MM.1S (cell line): ENCODE measurements around the gene WHAMM.

Experiments
- DNase-seq: peaks from one replicate; pipeline ENCODE4 v3.0.0-alpha.2; 2015
- H2AFZ ChIP-seq: fragments of 300-600 bp; sonication (generic); 2 replicates; pipeline ENCODE4 v1.6.0; 2016; ENCODE audit warnings: antibody characterized with exemption, low read length
- H3F3A ChIP-seq: fragments of 300-600 bp; sonication (generic); 2 replicates; pipeline ENCODE4 v1.6.1; 2016; ENCODE audit warnings: mild to moderate bottlenecking, antibody characterized with exemption, low read length, moderate library complexity, mixed read lengths; ENCODE audit not compliant: insufficient read depth
- H3K27ac ChIP-seq: fragments of 300-600 bp; sonication (generic); 2 replicates; pipeline ENCODE4 v1.5.1; 2016; ENCODE audit warnings: mild to moderate bottlenecking, low read length
- H3K27me3 ChIP-seq: fragments of 300-600 bp; sonication (generic); replicated peaks from 2 replicates; pipeline ENCODE4 v1.6.0; 2016; ENCODE audit warnings: low read length; ENCODE audit not compliant: insufficient read depth
- H3K36me3 ChIP-seq: fragments of 300-600 bp; sonication (generic); replicated peaks from 2 replicates; pipeline ENCODE4 v1.6.1; 2016; ENCODE audit warnings: mild to moderate bottlenecking, low read length, mixed read lengths; ENCODE audit not compliant: insufficient read depth
- H3K4me1 ChIP-seq: fragments of 300-600 bp; sonication (generic); 2 replicates; pipeline ENCODE4 v1.6.1; 2016; ENCODE audit warnings: low read length, mixed read lengths
- H3K4me2 ChIP-seq: fragments of 300-600 bp; sonication (generic); 2 replicates; pipeline ENCODE4 v1.6.0; 2016; ENCODE audit warnings: low read depth, low read length
- H3K4me3 ChIP-seq: fragments of 300-600 bp; sonication (generic); 2 replicates; pipeline ENCODE4 v1.5.1; 2016; ENCODE audit warnings: low read length, mixed read lengths
- H3K79me2 ChIP-seq: fragments of 300-600 bp; sonication (generic); 2 replicates; pipeline ENCODE4 v1.6.1; 2016; ENCODE audit warnings: mixed run types, low read length, mixed read lengths
- H3K9ac ChIP-seq: fragments of 300-600 bp; sonication (generic); 2 replicates; pipeline ENCODE4 v1.6.1; 2016; ENCODE audit warnings: low read length, mixed read lengths
- H3K9me2 ChIP-seq: fragments of 300-600 bp; sonication (generic); replicated peaks from 2 replicates; pipeline ENCODE4 v1.6.1; 2016; ENCODE audit warnings: mild to moderate bottlenecking, low read length, mixed read lengths; ENCODE audit not compliant: insufficient read depth
- H3K9me3 ChIP-seq: fragments of 300-600 bp; sonication (generic); replicated peaks from 2 replicates; pipeline ENCODE4 v1.6.1; 2016; ENCODE audit warnings: mild to moderate bottlenecking, low read length, mixed read lengths; ENCODE audit not compliant: insufficient read depth
- H4K20me1 ChIP-seq: fragments of 300-600 bp; sonication (generic); 2 replicates; pipeline ENCODE4 v1.6.1; 2016; ENCODE audit warnings: mild to moderate bottlenecking, low read length, moderate library complexity, mixed read lengths; ENCODE audit not compliant: insufficient read depth
- EZH2 ChIP-seq: fragments of 300-600 bp; sonication (generic); optimal IDR thresholded peaks from 2 replicates; pipeline ENCODE3; 2017; ENCODE audit warnings: low read depth, mild to moderate bottlenecking, antibody characterized with exemption, low read length, mixed read lengths
- EZH2phosphoT487 ChIP-seq: fragments of 300-600 bp; sonication (generic); IDR thresholded peaks from 2 replicates; pipeline ENCODE4 v1.6.1; 2018; ENCODE audit warnings: antibody characterized with exemption, low read length
- TF ChIP-seq, protein P1 (sequence below): fragments of 300-600 bp; sonication (generic); IDR thresholded peaks from 2 replicates; pipeline ENCODE4 v1.5.1; 2016; ENCODE audit warnings: antibody characterized with exemption, low read length, mixed read lengths

The WHAMM gene

DNA sequence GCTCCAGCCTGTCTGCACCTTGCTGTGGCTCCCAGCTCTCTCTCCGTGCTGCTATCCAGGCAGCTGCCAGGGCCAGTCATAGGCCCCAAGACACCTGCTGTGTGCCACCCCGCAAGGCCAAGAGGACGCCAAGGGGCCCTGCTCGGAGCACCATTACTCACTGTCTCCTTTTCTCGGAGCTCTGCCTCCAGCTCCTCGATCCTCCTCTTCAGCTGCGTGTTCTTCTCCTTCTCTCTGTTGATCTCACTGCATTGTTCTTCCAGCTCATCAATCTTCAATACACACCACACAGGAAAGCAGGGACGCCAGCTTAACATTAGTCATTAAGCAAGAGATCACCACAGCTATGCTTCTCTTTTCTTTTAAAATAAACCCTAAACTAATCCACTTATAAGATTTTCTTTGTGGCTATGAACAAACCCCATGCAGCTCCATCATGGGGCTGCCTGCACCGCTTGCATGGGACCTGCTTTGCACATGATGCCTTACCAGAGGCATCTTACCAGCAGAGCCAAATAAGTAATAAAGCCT is 42.6 kb downstream of the WHAMM start:
- Histone ChIP-seq H3F3A (no peaks in the 10 kb centered on the region), H3K4me1 (no peaks in the 10 kb centered on the region), H3K36me3 (no peaks in the 10 kb centered on the region), H4K20me1 (no peaks in the 10 kb centered on the region), H3K27ac (no peak overlapping the region), H3K9ac (no peak overlapping the region), H3K27me3 (no peaks in the 10 kb centered on the region), H3K4me3 (no peak overlapping the region), H3K9me2 (no peaks in the 10 kb centered on the region), H2AFZ (no peak overlapping the region), H3K9me3 (no peaks in the 10 kb centered on the region), H3K4me2 (no peak overlapping the region), H3K79me2 (no peaks in the 10 kb centered on the region)
- DNase-seq, result no peak
- TF ChIP-seq, protein P1, sequence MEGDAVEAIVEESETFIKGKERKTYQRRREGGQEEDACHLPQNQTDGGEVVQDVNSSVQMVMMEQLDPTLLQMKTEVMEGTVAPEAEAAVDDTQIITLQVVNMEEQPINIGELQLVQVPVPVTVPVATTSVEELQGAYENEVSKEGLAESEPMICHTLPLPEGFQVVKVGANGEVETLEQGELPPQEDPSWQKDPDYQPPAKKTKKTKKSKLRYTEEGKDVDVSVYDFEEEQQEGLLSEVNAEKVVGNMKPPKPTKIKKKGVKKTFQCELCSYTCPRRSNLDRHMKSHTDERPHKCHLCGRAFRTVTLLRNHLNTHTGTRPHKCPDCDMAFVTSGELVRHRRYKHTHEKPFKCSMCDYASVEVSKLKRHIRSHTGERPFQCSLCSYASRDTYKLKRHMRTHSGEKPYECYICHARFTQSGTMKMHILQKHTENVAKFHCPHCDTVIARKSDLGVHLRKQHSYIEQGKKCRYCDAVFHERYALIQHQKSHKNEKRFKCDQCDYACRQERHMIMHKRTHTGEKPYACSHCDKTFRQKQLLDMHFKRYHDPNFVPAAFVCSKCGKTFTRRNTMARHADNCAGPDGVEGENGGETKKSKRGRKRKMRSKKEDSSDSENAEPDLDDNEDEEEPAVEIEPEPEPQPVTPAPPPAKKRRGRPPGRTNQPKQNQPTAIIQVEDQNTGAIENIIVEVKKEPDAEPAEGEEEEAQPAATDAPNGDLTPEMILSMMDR, result no peak
- TF ChIP-seq EZH2phosphoT487 (no peak), EZH2 (no peak)

DNA sequence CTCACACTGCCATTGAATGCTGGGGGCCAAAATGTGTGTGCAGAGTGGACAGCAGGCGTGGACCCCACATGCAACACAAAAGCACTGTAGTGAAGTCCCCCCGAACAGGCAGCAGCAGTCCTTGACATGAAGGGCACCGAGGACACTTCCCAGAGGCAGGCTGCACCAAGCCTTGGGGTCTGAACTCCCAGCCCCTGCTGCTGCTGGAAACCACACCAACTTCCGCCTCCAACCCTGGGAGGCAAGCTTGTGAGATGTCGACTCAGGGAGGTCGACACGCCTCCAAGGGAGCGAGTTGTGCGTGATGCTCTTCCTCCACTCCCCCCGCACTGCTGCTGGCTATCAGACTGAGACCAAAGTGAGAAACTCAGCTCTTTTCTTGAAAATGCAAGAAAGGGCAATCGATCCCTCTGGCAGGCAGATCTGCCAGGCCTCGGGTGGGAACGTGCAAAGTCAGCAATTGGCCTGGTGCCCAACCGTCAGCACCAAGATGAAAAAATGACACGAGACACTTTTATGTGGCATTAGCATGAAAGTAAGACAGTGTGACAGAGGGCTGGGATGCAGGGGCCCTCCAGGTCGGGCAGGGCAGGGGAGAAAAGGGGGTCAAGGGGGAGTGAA is 43.6 kb downstream of the WHAMM start:
- no peaks in the 10 kb centered on the region for H3K9me2 ChIP-seq
- H3K9me3 ChIP-seq, result no peaks in the 10 kb centered on the region
- no peaks in the 10 kb centered on the region for H3K27me3 ChIP-seq
- no peak overlapping the region for H3K4me3 ChIP-seq
- H3K79me2 ChIP-seq, result no peaks in the 10 kb centered on the region
- no peaks in the 10 kb centered on the region for H3K36me3 ChIP-seq
- H3K9ac ChIP-seq, result no peak overlapping the region
- TF ChIP-seq EZH2phosphoT487 (no peak), EZH2 (no peak)
- TF ChIP-seq, protein P1, result no peak
- H3K27ac ChIP-seq, result no peak overlapping the region
- H3K4me2 ChIP-seq, result no peak overlapping the region
- H3K4me1 ChIP-seq, result no peaks in the 10 kb centered on the region
- no peaks in the 10 kb centered on the region for H4K20me1 ChIP-seq
- DNase-seq, result no peak
- no peak overlapping the region for H2AFZ ChIP-seq
- no peaks in the 10 kb centered on the region for H3F3A ChIP-seq

DNA sequence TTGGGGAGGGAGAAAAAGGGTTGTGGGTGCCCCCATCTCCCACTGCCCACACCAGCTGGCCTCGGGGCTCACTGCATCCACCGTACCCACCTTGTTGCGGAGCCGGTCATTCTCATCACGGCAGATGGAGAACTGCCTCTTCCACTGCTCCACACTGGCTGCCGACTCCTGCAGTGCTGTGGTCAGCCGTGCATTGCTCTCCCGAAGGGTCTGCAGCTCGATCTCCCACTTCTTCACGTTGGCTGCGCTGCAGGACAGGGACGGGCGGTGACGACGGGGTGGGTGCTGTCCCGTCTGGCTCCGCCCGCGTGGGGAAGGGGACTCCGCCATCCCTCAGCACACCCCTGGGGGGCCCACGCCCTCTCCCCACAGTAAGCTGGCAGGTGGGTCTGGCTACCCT is 45.1 kb downstream of the WHAMM start:
- Histone ChIP-seq H3K9ac (no peak overlapping the region), H3K4me1 (no peaks in the 10 kb centered on the region), H3F3A (no peaks in the 10 kb centered on the region), H3K9me2 (no peaks in the 10 kb centered on the region), H3K36me3 (no peaks in the 10 kb centered on the region), H4K20me1 (no peaks in the 10 kb centered on the region), H3K9me3 (no peaks in the 10 kb centered on the region), H3K27ac (no peak overlapping the region), H3K79me2 (no peaks in the 10 kb centered on the region), H3K27me3 (no peaks in the 10 kb centered on the region), H3K4me3 (no peak overlapping the region), H3K4me2 (no peak overlapping the region), H2AFZ (no peak overlapping the region)
- no peak for DNase-seq
- no peak for TF ChIP-seq EZH2
- no peak for TF ChIP-seq EZH2phosphoT487
- TF ChIP-seq, protein P1, result no peak
